Liver (tissue), 2 donors: ENCODE measurements around the gene TMEM40.

Experiments
- EGR1 ChIP-seq, 2 donors: IDR thresholded peaks; 2 replicates each; pipeline ENCODE4 v1.6.1; 2016 to 2018; ENCODE audit warnings: antibody characterized with exemption in 2 of 2, low read depth in 2 of 2
- TF ChIP-seq, protein P1 (sequence below): IDR thresholded peaks from 2 replicates; pipeline ENCODE4 v1.6.1; 2016; ENCODE audit warnings: antibody characterized with exemption, mild to moderate bottlenecking
- donor health status: healthy.

DNA sequence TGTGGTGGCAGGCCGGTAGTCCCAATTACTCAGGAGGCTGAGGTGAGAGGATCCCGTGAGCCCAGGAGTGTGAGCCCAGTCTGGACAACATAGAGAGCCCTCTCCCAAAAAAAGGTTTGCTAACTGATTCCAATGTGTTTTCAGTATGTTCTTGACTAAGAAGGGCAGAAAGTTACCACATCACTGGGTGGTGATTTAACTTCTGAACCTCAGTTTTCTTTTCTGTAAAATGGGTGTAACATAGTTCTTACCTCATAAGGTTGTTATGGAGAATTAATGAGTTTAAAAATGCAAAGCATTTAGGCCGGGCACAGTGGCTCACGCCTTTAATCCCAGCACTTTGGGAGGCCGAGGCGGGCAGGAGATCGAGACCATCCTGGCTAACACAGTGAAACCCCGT lies 66.6 kb downstream of the TMEM40 start:
- TF ChIP-seq, protein P1, sequence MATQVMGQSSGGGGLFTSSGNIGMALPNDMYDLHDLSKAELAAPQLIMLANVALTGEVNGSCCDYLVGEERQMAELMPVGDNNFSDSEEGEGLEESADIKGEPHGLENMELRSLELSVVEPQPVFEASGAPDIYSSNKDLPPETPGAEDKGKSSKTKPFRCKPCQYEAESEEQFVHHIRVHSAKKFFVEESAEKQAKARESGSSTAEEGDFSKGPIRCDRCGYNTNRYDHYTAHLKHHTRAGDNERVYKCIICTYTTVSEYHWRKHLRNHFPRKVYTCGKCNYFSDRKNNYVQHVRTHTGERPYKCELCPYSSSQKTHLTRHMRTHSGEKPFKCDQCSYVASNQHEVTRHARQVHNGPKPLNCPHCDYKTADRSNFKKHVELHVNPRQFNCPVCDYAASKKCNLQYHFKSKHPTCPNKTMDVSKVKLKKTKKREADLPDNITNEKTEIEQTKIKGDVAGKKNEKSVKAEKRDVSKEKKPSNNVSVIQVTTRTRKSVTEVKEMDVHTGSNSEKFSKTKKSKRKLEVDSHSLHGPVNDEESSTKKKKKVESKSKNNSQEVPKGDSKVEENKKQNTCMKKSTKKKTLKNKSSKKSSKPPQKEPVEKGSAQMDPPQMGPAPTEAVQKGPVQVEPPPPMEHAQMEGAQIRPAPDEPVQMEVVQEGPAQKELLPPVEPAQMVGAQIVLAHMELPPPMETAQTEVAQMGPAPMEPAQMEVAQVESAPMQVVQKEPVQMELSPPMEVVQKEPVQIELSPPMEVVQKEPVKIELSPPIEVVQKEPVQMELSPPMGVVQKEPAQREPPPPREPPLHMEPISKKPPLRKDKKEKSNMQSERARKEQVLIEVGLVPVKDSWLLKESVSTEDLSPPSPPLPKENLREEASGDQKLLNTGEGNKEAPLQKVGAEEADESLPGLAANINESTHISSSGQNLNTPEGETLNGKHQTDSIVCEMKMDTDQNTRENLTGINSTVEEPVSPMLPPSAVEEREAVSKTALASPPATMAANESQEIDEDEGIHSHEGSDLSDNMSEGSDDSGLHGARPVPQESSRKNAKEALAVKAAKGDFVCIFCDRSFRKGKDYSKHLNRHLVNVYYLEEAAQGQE: no peak
- no peak for TF ChIP-seq EGR1 (IDR thresholded peaks at IDR 0.05; ENCODE audit: low read depth in 2 of 2)
